ENCODE measurements around the gene HOXB1.

HOXB1 gene

GRCh38 chr17:48544349-48545021, 13.7 kb upstream of the HOXB1 start:
- H3K4me3 ChIP-seq (ENCODE audit: low read depth, low read length), result no peak overlapping the region
- DNase-seq (ENCODE audit: low read depth), result no peak
- no peak for TF ChIP-seq CTCF (IDR thresholded peaks at IDR 0.05; ENCODE audit: control insufficient read depth, extremely low read depth, insufficient read depth)

GRCh38 chr17:48543854-48544348, 13.1 kb upstream of the HOXB1 start:
- no peak overlapping the region for H3K4me3 ChIP-seq (ENCODE audit: low read depth, low read length)
- TF ChIP-seq CTCF (IDR thresholded peaks at IDR 0.05; ENCODE audit: control insufficient read depth, extremely low read depth, insufficient read depth), result no peak
- no peak for DNase-seq (ENCODE audit: low read depth)

GRCh38 chr17:48543107-48543853, 12.5 kb upstream of the HOXB1 start:
- no peak overlapping the region for H3K4me3 ChIP-seq (ENCODE audit: low read depth, low read length)

GRCh38 chr17:48542698-48543106, 11.9 kb upstream of the HOXB1 start:
- TF ChIP-seq CTCF (IDR thresholded peaks at IDR 0.05; ENCODE audit: control insufficient read depth, extremely low read depth, insufficient read depth), result no peak
- DNase-seq (ENCODE audit: low read depth), result no peak
- H3K4me3 ChIP-seq (ENCODE audit: low read depth, low read length), result no peak overlapping the region

More at GRCh38 chr17:48543107-48543853, 12.5 kb upstream of the HOXB1 start:
- TF ChIP-seq CTCF (IDR thresholded peaks at IDR 0.05; ENCODE audit: control insufficient read depth, extremely low read depth, insufficient read depth), result no peak
- no peak for DNase-seq (ENCODE audit: low read depth)

GRCh38 chr17:48542114-48542656, 11.4 kb upstream of the HOXB1 start:
- H3K4me3 ChIP-seq (ENCODE audit: low read depth, low read length), result no peak overlapping the region
- DNase-seq (ENCODE audit: low read depth), result no peak
- TF ChIP-seq CTCF (IDR thresholded peaks at IDR 0.05; ENCODE audit: control insufficient read depth, extremely low read depth, insufficient read depth), result no peak

- TF ChIP-seq CTCF (IDR thresholded peaks at IDR 0.05; ENCODE audit: control insufficient read depth, extremely low read depth, insufficient read depth), result no peak
- DNase-seq (ENCODE audit: low read depth), result no peak
- H3K4me3 ChIP-seq (ENCODE audit: low read depth, low read length), result no peak overlapping the region
These were observed 10.8 kb upstream of the HOXB1 start for GRCh38 chr17:48541577-48542113.

Data from LNCaP clone FGC (cell line).